Medulla oblongata (tissue), 1 donor: Measurements from ENCODE around the gene OR6M1.

Source experiments
- DNase-seq: peaks from one replicate; pipeline ENCODE4 v3.0.0-alpha.2; 2015; ENCODE audit errors: extremely low spot score

The OR6M1 gene

GRCh38 chr11:123806249-123806648 is at the start of gene OR6M1:
Gene OR6M1, minus strand, starts transcription at chr11:123806349. Its CDS starts 0 bp downstream, at chr11:123806349.
- DNase-seq = no peak

- DNase-seq = no peak
These were observed 46.9 kb upstream of the OR6M1 start for GRCh38 chr11:123853038-123853437.

- DNase-seq = no peak
These were observed 46.2 kb upstream of the OR6M1 start for GRCh38 chr11:123852321-123852720.

GRCh38 chr11:123851110-123851509 is 45.0 kb upstream of the OR6M1 start:
- no peak for DNase-seq

- DNase-seq = no peak
These were observed 35.0 kb upstream of the OR6M1 start for GRCh38 chr11:123841174-123841573.

GRCh38 chr11:123839131-123839530 is 33.0 kb upstream of the OR6M1 start:
- no peak for DNase-seq

- no peak for DNase-seq
These were observed 32.5 kb upstream of the OR6M1 start for GRCh38 chr11:123838659-123839058.

GRCh38 chr11:123838199-123838598 is 32.0 kb upstream of the OR6M1 start:
- no peak for DNase-seq

- DNase-seq = no peak
These were observed 26.9 kb upstream of the OR6M1 start for GRCh38 chr11:123833095-123833494.

GRCh38 chr11:123829745-123830144 is 23.6 kb upstream of the OR6M1 start:
- DNase-seq = no peak

GRCh38 chr11:123822599-123822998 is 16.4 kb upstream of the OR6M1 start:
- DNase-seq = no peak

- peak; percentile 18 for DNase-seq
These were observed 15.9 kb upstream of the OR6M1 start for GRCh38 chr11:123822032-123822431.

- DNase-seq = no peak
These were observed 9.0 kb upstream of the OR6M1 start for GRCh38 chr11:123815122-123815521.

GRCh38 chr11:123801765-123802164 is 4.4 kb downstream of the OR6M1 start:
- no peak for DNase-seq

GRCh38 chr11:123800036-123800435 is 6.1 kb downstream of the OR6M1 start:
- no peak for DNase-seq

- DNase-seq = no peak
These were observed 6.7 kb downstream of the OR6M1 start for GRCh38 chr11:123799438-123799837.

GRCh38 chr11:123798513-123799252 is 7.5 kb downstream of the OR6M1 start:
- no peak for DNase-seq

- no peak for DNase-seq
These were observed 8.1 kb downstream of the OR6M1 start for GRCh38 chr11:123798079-123798478.

- no peak for DNase-seq
These were observed 8.6 kb downstream of the OR6M1 start for GRCh38 chr11:123797541-123797940.

- DNase-seq = no peak
These were observed 9.0 kb downstream of the OR6M1 start for GRCh38 chr11:123797114-123797513.

GRCh38 chr11:123796226-123796625 is 9.9 kb downstream of the OR6M1 start:
- DNase-seq = no peak

GRCh38 chr11:123783536-123783935 is 22.6 kb downstream of the OR6M1 start:
- no peak for DNase-seq

GRCh38 chr11:123778511-123778910 is 27.6 kb downstream of the OR6M1 start:
- DNase-seq = no peak
